Hepatocyte (in vitro differentiated cells): ENCODE results near the gene CHADL. TPM values are rescaled to one million over a fixed set of nuclear protein-coding genes. Genes with fewer than 3 reads are reported as not detected.

Experiments
- DNase-seq: peaks from one replicate; pipeline ENCODE4 v3.0.0-alpha.2; 2016; ENCODE audit warnings: low spot score
- H2AFZ ChIP-seq: fragments of 200-600 bp; sonication (generic); 2 replicates; pipeline ENCODE4 v1.6.0; 2016; ENCODE audit warnings: antibody characterized with exemption, mild to moderate bottlenecking
- H3K27ac ChIP-seq: fragments of 200-600 bp; sonication (generic); 2 replicates; pipeline ENCODE4 v1.5.1; 2016; ENCODE audit warnings: mild to moderate bottlenecking
- H3K27me3 ChIP-seq: fragments of 200-600 bp; sonication (generic); 2 replicates; pipeline ENCODE4 v1.6.1; 2016
- H3K36me3 ChIP-seq: fragments of 200-600 bp; sonication (generic); replicated peaks from 2 replicates; pipeline ENCODE4 v1.5.1; 2016; ENCODE audit warnings: low read depth; ENCODE audit not compliant: insufficient read depth
- H3K4me1 ChIP-seq: fragments of 200-600 bp; sonication (generic); 2 replicates; pipeline ENCODE4 v1.5.1; 2016; ENCODE audit warnings: mild to moderate bottlenecking, moderate library complexity; ENCODE audit not compliant: insufficient read depth
- H3K4me2 ChIP-seq: fragments of 200-600 bp; sonication (generic); 2 replicates; pipeline ENCODE4 v1.6.0; 2016
- H3K4me3 ChIP-seq: fragments of 200-600 bp; sonication (generic); 2 replicates; pipeline ENCODE4 v1.5.1; 2016; ENCODE audit warnings: mild to moderate bottlenecking
- H3K79me2 ChIP-seq: fragments of 200-600 bp; sonication (generic); 2 replicates; pipeline ENCODE4 v1.6.0; 2017; ENCODE audit warnings: mild to moderate bottlenecking
- H3K9me2 ChIP-seq: fragments of 200-600 bp; sonication (generic); replicated peaks from 2 replicates; pipeline ENCODE4 v1.6.0; 2017; ENCODE audit warnings: mild to moderate bottlenecking; ENCODE audit not compliant: insufficient read depth
- H3K9me3 ChIP-seq: fragments of 200-600 bp; sonication (generic); 2 replicates; pipeline ENCODE4 v1.5.1; 2016; ENCODE audit warnings: low read depth, mild to moderate bottlenecking
- H4K20me1 ChIP-seq: fragments of 200-600 bp; sonication (generic); 2 replicates; pipeline ENCODE4 v1.6.0; 2016; ENCODE audit warnings: mild to moderate bottlenecking; ENCODE audit not compliant: insufficient read depth, poor library complexity, severe bottlenecking
- CTCF ChIP-seq: fragments of 200-600 bp; sonication (generic); IDR thresholded peaks from 2 replicates; pipeline ENCODE4 v1.5.1; 2016; ENCODE audit warnings: antibody characterized with exemption, mild to moderate bottlenecking; ENCODE audit not compliant: poor library complexity
- EZH2 ChIP-seq: fragments of 200-600 bp; sonication (generic); IDR thresholded peaks from 2 replicates; pipeline ENCODE4 v1.6.1; 2016; ENCODE audit warnings: antibody characterized with exemption, mild to moderate bottlenecking, borderline replicate concordance
- EZH2phosphoT487 ChIP-seq: fragments of 200-600 bp; sonication (generic); IDR thresholded peaks from one replicate; pipeline ENCODE4 v1.6.1; 2018; ENCODE audit warnings: antibody characterized with exemption, mild to moderate bottlenecking, low read depth, moderate library complexity; ENCODE audit not compliant: unreplicated experiment, severe bottlenecking
- WGBS: methylation state at CpG from one replicate; pipeline ENCODE4 v1.1.6; 2016; ENCODE audit warnings: low lambda C conversion rate; ENCODE audit errors: missing lambda C conversion rate; 5-methylcytosine and 5-hydroxymethylcytosine counted together
- polyA plus RNA-seq: library from polyadenylated mRNA; unstranded; fragments of >200 nt; fragmentation: Nextera tagmentation; extraction: Ambion mirVana; gene quantifications from 2 replicates; pipeline ENCODE4 v1.2.1, GENCODE V29; 2016
- total RNA-seq: library from RNA; depleted of rRNA; stranded (reverse); fragments of >200 nt; gene quantifications from 2 replicates; pipeline ENCODE4 v1.2.3, GENCODE V29; 2014

The CHADL gene
- total and polyA plus RNA-seq, 2 experiments from 2014 or later, result 1.00 to 1.4 TPM

- Histone ChIP-seq H3K36me3 (no peaks in the 10 kb centered on the region), H3K4me3 (no peak overlapping the region), H2AFZ (no peak overlapping the region), H3K27me3 (no peaks in the 10 kb centered on the region), H3K4me2 (no peak overlapping the region), H3K79me2 (no peaks in the 10 kb centered on the region), H3K4me1 (peaks cover 4% of the 10 kb centered on the region), H3K27ac (no peak overlapping the region), H3K9me2 (no peaks in the 10 kb centered on the region), H3K9me3 (no peaks in the 10 kb centered on the region), H4K20me1 (no peaks in the 10 kb centered on the region)
- TF ChIP-seq EZH2phosphoT487 (no peak), EZH2 (no peak), CTCF (no peak)
- WGBS, result 91% methylated on average over 19 of the region's 19 CpGs
- no peak for DNase-seq
Measured at GRCh38 chr22:41234815-41235695, 5.7 kb downstream of the CHADL start.

- WGBS, result 92% methylated on average over 7 of the region's 7 CpGs
Measured at GRCh38 chr22:41231369-41231768, 9.4 kb downstream of the CHADL start.

GRCh38 chr22:41230401-41230785, 10.3 kb downstream of the CHADL start:
- H4K20me1 ChIP-seq, result no peaks in the 10 kb centered on the region
- H3K9me3 ChIP-seq, result no peaks in the 10 kb centered on the region
- H3K79me2 ChIP-seq, result no peaks in the 10 kb centered on the region
- no peaks in the 10 kb centered on the region for H3K9me2 ChIP-seq
- TF ChIP-seq CTCF (no peak), EZH2phosphoT487 (no peak), EZH2 (no peak)
- no peaks in the 10 kb centered on the region for H3K4me1 ChIP-seq
- no peak overlapping the region for H3K4me3 ChIP-seq
- H3K36me3 ChIP-seq, result no peaks in the 10 kb centered on the region
- H3K27me3 ChIP-seq, result no peaks in the 10 kb centered on the region
- H3K27ac ChIP-seq, result no peak overlapping the region
- H2AFZ ChIP-seq, result no peak overlapping the region
- DNase-seq, result no peak
- no peak overlapping the region for H3K4me2 ChIP-seq
- 94% methylated on average over 9 of the region's 9 CpGs for WGBS

More at GRCh38 chr22:41231369-41231768, 9.4 kb downstream of the CHADL start:
- H3K27ac ChIP-seq, result no peak overlapping the region
- DNase-seq, result no peak
- no peaks in the 10 kb centered on the region for H3K9me2 ChIP-seq
- H3K36me3 ChIP-seq, result no peaks in the 10 kb centered on the region
- no peaks in the 10 kb centered on the region for H3K27me3 ChIP-seq
- H2AFZ ChIP-seq, result no peak overlapping the region
- TF ChIP-seq EZH2phosphoT487 (no peak), CTCF (no peak), EZH2 (no peak)
- no peaks in the 10 kb centered on the region for H3K4me1 ChIP-seq
- H3K79me2 ChIP-seq, result no peaks in the 10 kb centered on the region
- no peaks in the 10 kb centered on the region for H3K9me3 ChIP-seq
- no peak overlapping the region for H3K4me2 ChIP-seq
- no peak overlapping the region for H3K4me3 ChIP-seq
- H4K20me1 ChIP-seq, result no peaks in the 10 kb centered on the region
